ENCODE results near the gene CDCA7.

Gene CDCA7

GRCh38 chr2:173350383-173350782, 4.3 kb upstream of the CDCA7 start:
- WGBS (ENCODE audit: insufficient coverage) = 88% methylated on average over 1 of the region's 2 CpGs
- Histone ChIP-seq H3K4me1 (ENCODE audit: control extremely low read depth in 1 of 4, control insufficient read depth in 4 of 4, insufficient read depth in 4 of 4, low read length in 3 of 4) (peaks cover 0 to 23% (median 14%) of the 10 kb centered on the region in 4 experiments), H3K36me3 (ENCODE audit: control insufficient read depth in 4 of 4, insufficient read depth in 4 of 4, low read length in 3 of 4) (no peaks in the 10 kb centered on the region), H3K9me3 (ENCODE audit: control extremely low read depth in 1 of 5, control insufficient read depth in 4 of 5, insufficient read depth in 2 of 5, low read depth in 1 of 5, low read length in 4 of 5) (peaks cover 0 to 13% (median 11%) of the 10 kb centered on the region in 5 experiments), H3K27ac (ENCODE audit: insufficient read depth in 1 of 2, low read depth in 1 of 2, low read length in 2 of 2, poor library complexity in 1 of 2, severe bottlenecking in 2 of 2) (no peak overlapping the region), H3K4me3 (ENCODE audit: control insufficient read depth in 1 of 7, extremely low read depth in 1 of 7, insufficient read depth in 4 of 7, low read depth in 2 of 7, low read length in 6 of 7) (no peak overlapping the region), H3K27me3 (replicated peaks in 2 of 5; ENCODE audit: control insufficient read depth in 4 of 5, insufficient read depth in 5 of 5, low read length in 4 of 5) (peaks cover 0 to 10% (median 4%) of the 10 kb centered on the region in 5 experiments)
- CTCF ChIA-PET = no interaction called here
- no peak for DNase-seq
- POLR2A ChIA-PET = no interaction called here

DNA sequence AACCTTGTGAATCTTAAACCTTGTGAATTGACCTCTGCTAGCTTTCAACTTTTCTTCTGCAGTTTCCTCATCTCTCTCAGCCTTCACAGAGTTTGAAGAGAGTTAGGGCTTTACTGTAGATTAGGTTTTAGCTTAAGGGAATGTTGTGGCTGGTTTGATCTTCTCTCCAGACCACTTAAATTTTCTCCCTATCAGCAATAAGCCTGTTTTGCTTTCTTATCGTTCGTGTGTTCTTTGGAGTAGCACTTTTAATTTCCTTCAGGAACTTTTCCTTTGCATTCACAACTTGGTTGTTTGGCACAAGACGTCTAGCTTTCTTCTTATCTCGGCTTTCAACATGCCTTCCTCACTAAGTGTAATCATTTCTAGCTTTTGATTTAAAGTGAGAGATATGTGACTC, 2.8 kb upstream of the CDCA7 start:
- peaks cover 0 to 5% (median 0%) of the 10 kb centered on the region in 5 experiments for H3K9me3 ChIP-seq (ENCODE audit: control extremely low read depth in 1 of 5, control insufficient read depth in 4 of 5, insufficient read depth in 2 of 5, low read depth in 1 of 5, low read length in 4 of 5)
- H3K27ac ChIP-seq (ENCODE audit: insufficient read depth in 1 of 2, low read depth in 1 of 2, low read length in 2 of 2, poor library complexity in 1 of 2, severe bottlenecking in 2 of 2) = no peak overlapping the region
- H3K36me3 ChIP-seq (ENCODE audit: control insufficient read depth in 4 of 4, insufficient read depth in 4 of 4, low read length in 3 of 4) = peaks cover 0 to 8% (median 0%) of the 10 kb centered on the region in 4 experiments
- ChIA-PET POLR2A (interaction anchor here (0.9 kb wide), 1 partner anchor 29 kb away, joined by 3 read pairs; no protein-coding TSS in a partner anchor), CTCF (interaction anchor here (1.1 to 1.2 kb wide), 2 partner anchors 9 to 324 kb away, joined by 3 read pairs; no protein-coding TSS in a partner anchor)
- H3K4me1 ChIP-seq (ENCODE audit: control extremely low read depth in 1 of 4, control insufficient read depth in 4 of 4, insufficient read depth in 4 of 4, low read length in 3 of 4) = peaks cover 3 to 34% (median 24%) of the 10 kb centered on the region in 4 experiments
- H3K27me3 ChIP-seq (replicated peaks in 2 of 5; ENCODE audit: control insufficient read depth in 4 of 5, insufficient read depth in 5 of 5, low read length in 4 of 5) = peaks cover 0 to 10% (median 4%) of the 10 kb centered on the region in 5 experiments
- no peak overlapping the region for H3K4me3 ChIP-seq (ENCODE audit: control insufficient read depth in 1 of 7, extremely low read depth in 1 of 7, insufficient read depth in 4 of 7, low read depth in 2 of 7, low read length in 6 of 7)
- 93% methylated on average over 2 of the region's 4 CpGs for WGBS (ENCODE audit: insufficient coverage)
- no peak for DNase-seq

- Histone ChIP-seq H3K9me3 (ENCODE audit: control extremely low read depth in 1 of 5, control insufficient read depth in 4 of 5, insufficient read depth in 2 of 5, low read depth in 1 of 5, low read length in 4 of 5) (no peaks in the 10 kb centered on the region), H3K4me1 (ENCODE audit: control extremely low read depth in 1 of 4, control insufficient read depth in 4 of 4, insufficient read depth in 4 of 4, low read length in 3 of 4) (peaks cover 14 to 44% (median 24%) of the 10 kb centered on the region in 4 experiments), H3K4me3 (ENCODE audit: control insufficient read depth in 1 of 7, extremely low read depth in 1 of 7, insufficient read depth in 4 of 7, low read depth in 2 of 7, low read length in 6 of 7) (peak overlapping the region in 4 of 7 experiments; percentile 77 to 97 (median 86)), H3K27me3 (replicated peaks in 2 of 5; ENCODE audit: control insufficient read depth in 4 of 5, insufficient read depth in 5 of 5, low read length in 4 of 5) (peaks cover 0 to 10% (median 4%) of the 10 kb centered on the region in 5 experiments), H3K27ac (ENCODE audit: insufficient read depth in 1 of 2, low read depth in 1 of 2, low read length in 2 of 2, poor library complexity in 1 of 2, severe bottlenecking in 2 of 2) (no peak overlapping the region), H3K36me3 (ENCODE audit: control insufficient read depth in 4 of 4, insufficient read depth in 4 of 4, low read length in 3 of 4) (peaks cover 0 to 15% (median 0%) of the 10 kb centered on the region in 4 experiments)
- no peak for DNase-seq
- ChIA-PET CTCF (interaction anchor here (1.0 kb wide), 1 partner anchor 143 kb away, joined by 3 read pairs; no protein-coding TSS in a partner anchor), POLR2A (interaction anchor here (0.5 kb wide), 1 partner anchor 430 kb away, joined by 3 read pairs; no protein-coding TSS in a partner anchor)
- 60% methylated on average over 1 of the region's 5 CpGs for WGBS (ENCODE audit: insufficient coverage)
Measured at GRCh38 chr2:173353556-173353955, 1.1 kb upstream of the CDCA7 start.

GRCh38 chr2:173354073-173354581, 545 bp upstream of the CDCA7 start:
- POLR2A ChIA-PET = interaction anchor here (0.5 to 0.6 kb wide), 2 partner anchors 18 to 431 kb away, joined by 3 read pairs; no protein-coding TSS in a partner anchor
- Histone ChIP-seq H3K27ac (ENCODE audit: insufficient read depth in 1 of 2, low read depth in 1 of 2, low read length in 2 of 2, poor library complexity in 1 of 2, severe bottlenecking in 2 of 2) (peak overlapping the region; percentile 94 to 95), H3K9me3 (ENCODE audit: control extremely low read depth in 1 of 5, control insufficient read depth in 4 of 5, insufficient read depth in 2 of 5, low read depth in 1 of 5, low read length in 4 of 5) (no peaks in the 10 kb centered on the region), H3K4me1 (ENCODE audit: control extremely low read depth in 1 of 4, control insufficient read depth in 4 of 4, insufficient read depth in 4 of 4, low read length in 3 of 4) (peaks cover 20 to 46% (median 24%) of the 10 kb centered on the region in 4 experiments), H3K4me3 (ENCODE audit: control insufficient read depth in 1 of 7, extremely low read depth in 1 of 7, insufficient read depth in 4 of 7, low read depth in 2 of 7, low read length in 6 of 7) (peak overlapping the region; percentile 59 to 97 (median 81)), H3K36me3 (ENCODE audit: control insufficient read depth in 4 of 4, insufficient read depth in 4 of 4, low read length in 3 of 4) (peaks cover 0 to 21% (median 0%) of the 10 kb centered on the region in 4 experiments), H3K27me3 (replicated peaks in 2 of 5; ENCODE audit: control insufficient read depth in 4 of 5, insufficient read depth in 5 of 5, low read length in 4 of 5) (peaks cover 0 to 10% (median 4%) of the 10 kb centered on the region in 5 experiments)
- CTCF ChIA-PET = no interaction called here
- DNase-seq = peak in 1 of 3 donors; percentile 50
- WGBS (ENCODE audit: insufficient coverage) = 2% methylated on average over 6 of the region's 19 CpGs

- peaks cover 0 to 33% (median 7%) of the 10 kb centered on the region in 4 experiments for H3K36me3 ChIP-seq (ENCODE audit: control insufficient read depth in 4 of 4, insufficient read depth in 4 of 4, low read length in 3 of 4)
- DNase-seq = peak; percentile 51 to 84 (median 82)
- H3K4me1 ChIP-seq (ENCODE audit: control extremely low read depth in 1 of 4, control insufficient read depth in 4 of 4, insufficient read depth in 4 of 4, low read length in 3 of 4) = peaks cover 22 to 45% (median 24%) of the 10 kb centered on the region in 4 experiments
- H3K4me3 ChIP-seq (ENCODE audit: control insufficient read depth in 1 of 7, extremely low read depth in 1 of 7, insufficient read depth in 4 of 7, low read depth in 2 of 7, low read length in 6 of 7) = peak overlapping the region; percentile 59 to 97 (median 81)
- 0% methylated on average over 41 of the region's 59 CpGs for WGBS (ENCODE audit: insufficient coverage)
- peak overlapping the region; percentile 33 to 95 for H3K27ac ChIP-seq (ENCODE audit: insufficient read depth in 1 of 2, low read depth in 1 of 2, low read length in 2 of 2, poor library complexity in 1 of 2, severe bottlenecking in 2 of 2)
- peaks cover 0 to 6% (median 1%) of the 10 kb centered on the region in 5 experiments for H3K27me3 ChIP-seq (replicated peaks in 2 of 5; ENCODE audit: control insufficient read depth in 4 of 5, insufficient read depth in 5 of 5, low read length in 4 of 5)
- CTCF ChIA-PET = no interaction called here
- no peaks in the 10 kb centered on the region for H3K9me3 ChIP-seq (ENCODE audit: control extremely low read depth in 1 of 5, control insufficient read depth in 4 of 5, insufficient read depth in 2 of 5, low read depth in 1 of 5, low read length in 4 of 5)
- POLR2A ChIA-PET = no interaction called here
Measured at GRCh38 chr2:173355132-173355865, 627 bp downstream of the CDCA7 start.

DNA sequence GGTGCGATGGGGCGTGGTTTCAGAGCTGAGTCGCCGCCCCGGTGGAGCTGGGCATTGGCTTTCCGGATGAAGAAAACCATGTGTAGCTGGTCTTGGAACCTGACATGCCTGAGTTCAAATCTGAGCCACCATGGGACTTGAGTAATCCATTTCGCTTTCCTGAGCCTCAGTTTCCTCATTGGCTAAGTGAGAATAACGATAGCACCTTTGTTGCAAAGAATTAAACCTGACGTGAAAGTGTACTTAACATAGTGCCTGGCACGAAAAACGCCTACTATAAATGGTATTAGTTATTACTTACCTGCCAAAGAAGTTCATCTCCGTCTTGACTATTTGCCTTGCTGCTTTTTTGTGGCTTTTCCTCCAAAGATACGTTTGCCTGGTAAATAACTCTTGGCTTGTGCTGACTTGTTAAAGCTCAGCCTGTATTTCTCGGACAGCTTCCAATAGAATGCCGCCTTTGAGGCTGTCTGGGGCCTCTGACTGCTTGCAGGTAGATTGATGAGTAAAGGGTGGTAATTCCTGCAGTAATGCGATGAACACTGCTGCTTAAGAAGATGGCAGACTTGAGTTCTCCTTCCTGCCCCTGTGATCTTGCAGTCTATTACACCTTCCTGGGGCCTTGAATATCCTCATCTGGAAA, 1.3 kb downstream of the CDCA7 start:
- Histone ChIP-seq H3K9me3 (ENCODE audit: control extremely low read depth in 1 of 5, control insufficient read depth in 4 of 5, insufficient read depth in 2 of 5, low read depth in 1 of 5, low read length in 4 of 5) (no peaks in the 10 kb centered on the region), H3K27ac (ENCODE audit: insufficient read depth in 1 of 2, low read depth in 1 of 2, low read length in 2 of 2, poor library complexity in 1 of 2, severe bottlenecking in 2 of 2) (peak overlapping the region in 1 of 2 experiments; percentile 59), H3K27me3 (replicated peaks in 2 of 5; ENCODE audit: control insufficient read depth in 4 of 5, insufficient read depth in 5 of 5, low read length in 4 of 5) (peaks cover 0 to 6% (median 0%) of the 10 kb centered on the region in 5 experiments), H3K4me1 (ENCODE audit: control extremely low read depth in 1 of 4, control insufficient read depth in 4 of 4, insufficient read depth in 4 of 4, low read length in 3 of 4) (peaks cover 22 to 43% (median 24%) of the 10 kb centered on the region in 4 experiments), H3K4me3 (ENCODE audit: control insufficient read depth in 1 of 7, extremely low read depth in 1 of 7, insufficient read depth in 4 of 7, low read depth in 2 of 7, low read length in 6 of 7) (peak overlapping the region in 6 of 7 experiments; percentile 77 to 97 (median 84)), H3K36me3 (ENCODE audit: control insufficient read depth in 4 of 4, insufficient read depth in 4 of 4, low read length in 3 of 4) (peaks cover 0 to 40% (median 11%) of the 10 kb centered on the region in 4 experiments)
- DNase-seq = no peak
- ChIA-PET POLR2A (no interaction called here), CTCF (no interaction called here)
- 17% methylated on average over 15 of the region's 16 CpGs for WGBS (ENCODE audit: insufficient coverage)
